ENCODE measurements around the gene MRGPRD.
"Not testable (repeated sequence)": the region's sequence is repeated elsewhere in the genome, so short reads cannot be mapped to it uniquely, and the experiment has no call there.

The MRGPRD gene

GRCh38 chr11:69000831-69001242, 20.1 kb upstream of the MRGPRD start:
- no peaks in the 10 kb centered on the region for H3K27me3 ChIP-seq (replicated peaks)
- TF ChIP-seq CTCF (IDR thresholded peaks at IDR 0.05; ENCODE audit: low read depth, low read length, missing control alignments), result peak; percentile 76
- DNase-seq, result peak; percentile 50
- in situ Hi-C loops (cut with HindIII; ENCODE audit: low pct_ligation_motif_present, low sequenced_read_pairs), result no loop called here
- H3K4me3 ChIP-seq (ENCODE audit: low read depth, low read length), result no peak overlapping the region
- H3K27ac ChIP-seq, result no peak overlapping the region
- no peaks in the 10 kb centered on the region for H3K36me3 ChIP-seq (replicated peaks)

- in situ Hi-C loops (cut with HindIII; ENCODE audit: low pct_ligation_motif_present, low sequenced_read_pairs), result no loop called here
- no peak for DNase-seq
- no peaks in the 10 kb centered on the region for H3K27me3 ChIP-seq (replicated peaks)
- TF ChIP-seq CTCF (IDR thresholded peaks at IDR 0.05; ENCODE audit: low read depth, low read length, missing control alignments), result no peak
- H3K36me3 ChIP-seq (replicated peaks), result no peaks in the 10 kb centered on the region
- H3K27ac ChIP-seq, result no peak overlapping the region
- H3K4me3 ChIP-seq (ENCODE audit: low read depth, low read length), result no peak overlapping the region
Observed at GRCh38 chr11:69000391-69000790, 19.6 kb upstream of the MRGPRD start.

- H3K27me3 ChIP-seq (replicated peaks); in situ Hi-C loops (cut with HindIII; ENCODE audit: low pct_ligation_motif_present, low sequenced_read_pairs); DNase-seq; H3K4me3 ChIP-seq (ENCODE audit: low read depth, low read length); H3K27ac ChIP-seq; H3K36me3 ChIP-seq (replicated peaks): not testable (repeated sequence)
Observed at GRCh38 chr11:68999748-69000355, 19.1 kb upstream of the MRGPRD start.

DNA sequence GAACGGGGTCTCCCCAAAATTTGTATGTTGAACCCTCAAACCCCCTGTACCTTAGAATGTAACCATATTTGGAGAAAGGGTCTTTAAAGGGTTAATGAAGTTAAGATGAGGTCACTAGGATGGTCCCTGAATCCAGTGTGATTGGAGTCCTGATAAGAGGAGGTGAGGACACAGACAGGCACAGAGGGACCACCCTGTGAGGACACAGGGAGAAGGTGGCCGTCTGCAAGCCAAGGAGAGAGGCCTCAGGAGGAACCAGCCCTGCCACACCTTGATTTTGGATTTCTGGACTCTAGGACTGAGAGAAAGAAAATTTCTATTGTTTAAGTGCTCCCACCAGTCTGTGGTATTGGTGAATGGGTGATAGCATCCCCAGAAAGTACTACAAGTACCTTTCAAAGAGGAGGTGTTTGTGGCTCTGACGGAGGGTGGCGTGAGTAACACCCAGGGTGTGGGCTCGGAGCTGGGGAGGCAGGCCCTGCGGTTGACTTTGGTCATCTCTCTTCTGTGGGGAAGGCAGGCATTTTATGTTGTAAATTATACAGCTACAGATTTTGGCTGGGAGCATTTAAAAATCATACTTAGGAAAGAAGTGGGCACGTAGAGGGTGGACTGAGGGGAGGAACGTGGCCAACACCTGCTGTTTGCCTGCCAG, 18.4 kb upstream of the MRGPRD start:
- DNase-seq, result no peak
- H3K36me3 ChIP-seq (replicated peaks), result no peaks in the 10 kb centered on the region
- in situ Hi-C loops (cut with HindIII; ENCODE audit: low pct_ligation_motif_present, low sequenced_read_pairs), result no loop called here
- H3K4me3 ChIP-seq (ENCODE audit: low read depth, low read length), result no peak overlapping the region
- H3K27ac ChIP-seq, result no peak overlapping the region
- peaks cover 3% of the 10 kb centered on the region for H3K27me3 ChIP-seq (replicated peaks)
- TF ChIP-seq CTCF (IDR thresholded peaks at IDR 0.05; ENCODE audit: low read depth, low read length, missing control alignments), result no peak

DNA sequence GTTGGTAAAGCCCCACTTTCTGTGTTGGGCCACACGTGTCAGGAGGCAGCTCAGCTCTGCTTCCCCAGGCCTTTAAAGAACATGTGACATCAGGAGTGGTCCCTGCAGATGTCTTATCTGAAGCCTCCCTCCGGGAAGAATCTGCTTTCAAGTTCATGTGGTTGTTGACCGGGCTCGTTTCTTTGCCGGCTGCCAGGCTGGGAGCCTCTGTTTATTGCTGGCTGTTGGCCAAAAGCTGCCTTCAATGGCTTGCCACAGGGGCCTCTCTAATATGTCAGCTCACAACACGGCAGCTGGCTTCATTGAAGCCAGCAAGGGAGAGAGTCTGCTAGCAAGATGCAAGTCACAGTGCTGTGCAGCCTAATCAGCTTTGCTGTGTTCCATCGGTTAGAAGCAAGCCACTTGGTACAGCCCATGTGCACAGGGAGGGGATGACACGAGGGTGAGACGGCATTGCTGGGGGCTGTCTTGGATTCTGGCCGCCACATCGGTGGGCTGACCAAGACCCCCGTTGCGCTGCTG, 17.7 kb upstream of the MRGPRD start:
- no peak overlapping the region for H3K27ac ChIP-seq
- TF ChIP-seq CTCF (IDR thresholded peaks at IDR 0.05; ENCODE audit: low read depth, low read length, missing control alignments), result no peak
- H3K36me3 ChIP-seq (replicated peaks), result no peaks in the 10 kb centered on the region
- H3K27me3 ChIP-seq (replicated peaks), result peaks cover 4% of the 10 kb centered on the region
- in situ Hi-C loops (cut with HindIII; ENCODE audit: low pct_ligation_motif_present, low sequenced_read_pairs), result no loop called here
- H3K4me3 ChIP-seq (ENCODE audit: low read depth, low read length), result no peak overlapping the region
- no peak for DNase-seq

DNA sequence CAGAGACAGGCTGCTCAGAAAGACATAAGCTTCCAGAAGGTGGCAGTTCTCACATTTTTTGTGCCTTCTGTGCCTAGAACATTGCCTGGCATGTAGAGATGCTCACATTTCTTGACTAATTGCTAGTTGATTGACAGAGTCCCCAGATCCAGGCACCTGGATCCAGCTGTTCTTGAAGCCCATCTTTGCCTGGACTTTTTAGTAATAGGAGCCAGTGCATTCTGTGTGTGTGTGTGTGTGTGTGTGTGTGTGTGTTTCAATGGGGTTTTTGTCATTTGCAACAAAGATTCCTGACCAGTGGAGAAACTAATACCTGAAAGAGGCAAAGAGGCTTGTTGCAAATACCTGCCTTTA, 17.2 kb upstream of the MRGPRD start:
- no peaks in the 10 kb centered on the region for H3K36me3 ChIP-seq (replicated peaks)
- H3K4me3 ChIP-seq (ENCODE audit: low read depth, low read length), result no peak overlapping the region
- no peak for DNase-seq

More for the DNA sequence above, 17.2 kb upstream of the MRGPRD start:
- in situ Hi-C loops (cut with HindIII; ENCODE audit: low pct_ligation_motif_present, low sequenced_read_pairs), result no loop called here
- no peak for TF ChIP-seq CTCF (IDR thresholded peaks at IDR 0.05; ENCODE audit: low read depth, low read length, missing control alignments)
- H3K27ac ChIP-seq, result no peak overlapping the region
- peaks cover 4% of the 10 kb centered on the region for H3K27me3 ChIP-seq (replicated peaks)

Measured in brain microvascular endothelial cell (primary cell).